Nucleus accumbens (tissue), 56 donors: ENCODE data around the gene ZNF385B.
A peak's percentile ranks its signal among the peaks of the same experiment; 100 is the strongest.
"Not testable (repeated sequence)": the region's sequence is repeated elsewhere in the genome, so short reads cannot be mapped to it uniquely, and the experiment has no call there.

Source experiments
- DNase-seq, 56 donors: peaks; one replicate each; lab custom pipeline; 2025; lab: John Stamatoyannopoulos, UW

ZNF385B gene

DNA sequence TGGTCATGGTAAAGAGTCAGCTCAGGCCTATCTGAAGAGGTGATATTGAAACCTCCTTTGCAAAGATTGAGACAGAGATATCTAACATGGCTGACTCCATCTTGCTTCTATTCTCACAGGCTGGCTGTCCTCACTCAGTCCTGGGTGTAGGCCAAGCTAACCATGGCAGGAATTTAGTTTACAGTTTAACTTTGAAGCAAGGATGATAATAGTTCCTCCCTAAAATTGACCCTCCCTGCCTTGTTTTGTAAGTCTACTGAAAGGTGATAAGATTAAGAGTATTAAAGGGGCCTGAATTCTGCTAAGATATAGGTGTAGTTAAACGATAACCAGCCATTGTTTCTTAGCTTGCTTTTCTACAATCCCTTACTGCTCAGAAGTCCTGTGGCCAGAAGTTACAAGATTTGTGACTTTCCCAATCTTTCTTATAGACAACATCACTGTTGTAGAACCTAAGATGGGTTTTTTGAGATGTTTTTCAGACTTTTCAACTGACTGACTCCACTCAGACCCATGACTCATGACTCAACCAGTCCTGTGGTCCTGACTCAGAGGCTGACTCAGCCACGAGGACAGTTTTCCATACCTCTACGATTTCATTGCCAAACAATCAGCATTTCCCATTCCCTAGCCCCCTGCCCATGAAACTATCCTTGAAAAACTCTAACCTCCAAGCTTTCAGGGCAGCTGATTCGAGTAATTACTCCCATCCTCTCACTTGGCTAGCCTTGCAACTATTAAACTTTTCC, 401.1 kb downstream of the ZNF385B start:
- DNase-seq: peak in 4 of 56 donors; percentile 1 to 9 (median 2)

DNA sequence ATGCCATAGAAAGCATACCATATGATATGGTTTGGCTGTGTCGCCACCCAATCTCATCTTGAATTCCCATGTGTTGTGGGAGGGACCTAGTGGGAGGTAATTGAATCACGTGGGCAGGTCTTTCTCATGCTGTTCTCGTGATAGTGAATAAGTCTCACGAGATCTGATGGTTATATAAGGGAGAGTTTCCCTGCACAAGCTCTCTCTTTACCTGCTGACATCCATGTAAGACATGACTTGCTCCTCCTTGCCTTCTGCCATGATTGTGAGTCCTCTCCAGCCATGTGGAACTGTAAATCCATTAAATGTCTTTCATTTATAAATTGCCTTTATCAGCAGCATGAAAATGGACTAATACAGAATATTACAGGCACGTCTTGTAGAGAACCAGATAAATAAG, 403.3 kb downstream of the ZNF385B start:
- DNase-seq: not testable (repeated sequence)

DNA sequence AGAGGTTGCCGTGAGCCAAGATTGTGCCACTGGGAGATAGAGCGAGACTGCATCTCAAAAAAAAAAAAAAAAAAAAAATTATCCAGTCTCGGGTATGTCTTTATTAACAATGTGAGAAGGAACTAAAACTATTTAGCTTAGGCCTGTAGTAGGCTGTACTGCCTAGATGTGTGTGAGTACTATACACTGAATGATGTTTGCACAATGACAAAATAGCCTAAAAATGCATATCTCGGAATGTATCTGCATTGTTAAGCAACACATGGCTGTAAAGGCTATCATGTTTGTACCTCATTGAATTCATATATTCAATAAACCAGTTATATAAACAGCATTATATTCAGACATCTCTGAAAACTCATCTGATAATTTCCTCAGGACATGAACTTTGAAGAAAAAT, 405.6 kb downstream of the ZNF385B start:
- no peak for DNase-seq

DNA sequence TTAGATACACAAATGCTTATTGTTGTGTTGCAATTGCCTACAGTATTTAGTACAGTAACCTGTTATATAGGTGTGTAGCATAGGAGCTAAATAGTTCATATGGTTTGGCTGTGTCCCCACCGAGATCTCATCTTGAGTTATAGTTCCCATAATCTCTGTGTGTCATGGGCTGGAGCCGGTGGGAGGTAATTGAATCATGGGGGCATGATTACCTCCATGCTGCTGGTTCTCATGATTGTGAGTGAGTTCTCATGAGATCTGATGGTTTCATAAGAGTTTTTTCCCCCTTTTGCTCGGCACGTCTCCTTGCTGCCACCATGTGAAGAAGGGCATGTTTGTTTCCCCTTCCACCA, 406.3 kb downstream of the ZNF385B start:
- no peak for DNase-seq

DNA sequence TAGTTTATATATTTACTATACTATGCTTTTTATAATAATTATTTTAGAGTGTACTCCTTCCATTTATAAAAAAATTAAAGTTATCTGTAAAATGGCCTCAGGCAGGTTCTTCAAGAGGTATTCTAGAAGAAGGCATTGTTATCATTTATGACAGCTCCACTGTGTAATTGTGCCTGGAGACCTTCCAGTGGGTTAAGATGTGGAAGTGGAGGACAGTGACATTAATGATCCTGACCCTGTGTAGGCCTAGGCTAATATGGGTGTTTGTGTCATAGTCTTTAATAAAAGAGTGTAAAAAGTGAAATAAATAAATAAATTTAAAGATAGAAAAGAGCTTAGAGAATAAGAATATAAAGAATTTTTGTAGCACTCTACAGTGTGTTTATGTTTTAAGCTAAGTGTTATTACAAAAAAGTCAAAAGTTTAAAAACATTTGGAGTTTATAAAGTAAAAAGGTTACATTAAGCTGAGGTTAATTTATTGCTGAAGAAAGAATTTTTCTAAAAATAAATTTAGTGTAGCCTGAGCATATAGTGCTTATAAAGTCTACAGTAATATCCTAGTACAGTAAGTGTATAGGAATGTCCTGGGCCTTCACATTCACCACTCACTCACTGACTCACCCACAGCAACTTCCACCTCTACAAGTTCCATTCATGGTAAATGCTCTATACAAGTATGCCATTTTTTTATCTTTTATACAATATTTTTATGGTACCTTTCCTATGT, 406.8 kb downstream of the ZNF385B start:
- DNase-seq: no peak

DNA sequence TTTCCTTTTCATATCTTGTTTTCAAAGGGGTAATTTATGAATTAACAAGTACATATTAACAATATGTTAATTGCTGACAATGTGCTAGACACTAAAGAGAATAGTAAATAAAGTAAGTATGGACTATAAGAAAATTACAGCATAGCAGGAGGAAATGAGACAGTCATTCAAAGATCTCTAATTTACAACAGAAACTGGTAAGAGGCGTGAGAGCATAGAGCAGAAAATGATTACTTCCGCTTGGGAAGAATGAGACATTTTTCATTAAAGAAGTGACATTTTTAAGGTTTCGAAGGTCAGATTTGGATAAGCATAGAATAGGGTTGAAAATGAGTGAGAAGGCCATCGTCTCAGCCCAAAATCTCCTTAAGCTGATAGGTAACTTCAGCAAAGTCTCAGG, 412.4 kb downstream of the ZNF385B start:
- DNase-seq: no peak

DNA sequence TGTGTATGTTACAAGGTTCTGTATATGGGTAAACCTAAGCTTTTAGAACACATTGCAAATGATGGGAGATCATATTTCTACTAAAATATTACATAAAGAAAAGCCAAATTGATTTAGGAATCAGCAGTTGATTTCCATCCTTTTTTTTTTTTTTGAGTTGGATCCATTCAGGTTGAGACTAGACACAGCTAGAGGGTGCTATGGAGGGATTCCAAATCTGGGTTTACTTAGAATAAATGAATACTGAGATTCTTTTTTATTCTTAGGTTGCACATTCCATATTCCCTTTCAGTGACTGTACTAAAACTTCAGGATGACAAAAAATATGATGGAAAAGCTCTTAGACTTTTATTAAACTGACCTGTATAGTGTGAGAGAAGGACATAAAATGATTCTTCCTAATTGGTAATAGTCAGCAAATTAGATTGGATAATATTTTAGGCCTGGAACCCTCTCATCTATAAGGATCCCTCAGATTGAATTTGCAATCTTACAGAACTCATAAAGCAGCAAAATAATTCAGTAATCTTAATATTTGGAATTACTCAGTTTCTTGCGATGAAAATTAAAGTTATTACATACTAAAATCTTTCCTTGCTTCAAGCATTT, 413.5 kb downstream of the ZNF385B start:
- DNase-seq: no peak

DNA sequence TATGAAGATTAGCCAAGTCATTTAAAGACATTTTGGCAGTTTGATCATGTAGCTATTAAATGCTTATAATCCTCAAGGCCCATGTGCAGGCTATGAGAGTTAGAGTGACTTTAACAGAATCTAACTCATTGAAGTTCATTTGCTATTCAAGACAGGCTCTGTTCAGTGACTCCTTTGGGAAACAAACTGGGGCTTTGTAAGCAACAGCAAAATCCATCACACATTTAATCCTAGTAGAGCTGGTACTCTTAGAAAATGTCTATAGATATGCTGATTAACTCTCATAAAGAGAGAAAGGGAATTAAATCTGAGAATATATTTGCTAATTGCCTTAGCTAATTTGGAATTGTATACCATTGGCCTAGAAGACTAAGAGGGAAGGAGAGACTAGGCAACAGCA, 414.0 kb downstream of the ZNF385B start:
- DNase-seq: no peak

DNA sequence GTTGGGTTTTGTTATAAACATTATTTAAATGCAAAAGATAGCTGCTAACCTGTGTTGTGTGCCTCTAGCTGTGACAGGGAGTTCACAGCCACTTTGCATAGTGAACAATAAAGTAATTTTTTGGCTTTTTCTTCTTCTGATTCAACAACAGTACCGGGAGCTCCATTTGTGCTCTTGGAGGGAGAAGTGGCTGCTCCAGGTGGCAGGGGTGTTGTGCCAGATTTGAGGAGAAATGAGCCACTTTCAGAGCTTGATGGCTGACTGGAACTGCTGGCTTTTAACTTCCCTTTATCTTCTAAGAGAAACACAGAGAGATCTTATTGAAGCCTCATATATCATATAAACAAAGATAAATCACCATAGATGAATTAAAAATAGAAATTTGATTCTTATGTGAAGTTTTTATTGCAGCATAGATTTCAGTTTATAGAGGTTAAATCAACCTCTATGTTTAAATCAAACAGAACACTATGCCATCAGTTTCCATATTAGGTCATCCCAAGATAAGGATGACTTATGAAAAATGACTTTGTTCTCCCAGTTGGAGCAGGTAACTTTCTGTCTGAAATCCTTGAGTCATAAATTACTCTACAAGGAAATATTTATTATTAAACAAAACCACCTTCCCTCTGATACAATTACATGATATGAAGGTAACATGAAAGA, 414.8 kb downstream of the ZNF385B start:
- no peak for DNase-seq

DNA sequence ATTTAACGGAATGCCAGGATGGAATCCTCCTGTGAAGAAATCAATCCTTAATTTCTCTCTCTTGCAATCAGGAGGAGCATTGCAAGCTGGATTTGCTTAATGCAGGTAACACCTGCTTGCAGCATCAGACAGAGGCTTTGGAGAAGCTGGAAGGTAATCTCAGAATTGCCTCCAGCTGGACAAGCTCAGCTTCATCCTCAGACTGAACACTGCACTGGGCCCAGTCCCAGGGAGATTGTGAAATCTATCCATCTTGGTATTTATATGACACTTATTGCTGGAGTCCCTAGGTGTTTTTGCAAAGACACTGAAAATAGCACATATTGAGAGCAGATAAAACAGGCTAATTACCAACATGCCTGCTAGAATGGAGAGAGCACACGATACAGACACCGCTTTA, 417.4 kb downstream of the ZNF385B start:
- DNase-seq: no peak

DNA sequence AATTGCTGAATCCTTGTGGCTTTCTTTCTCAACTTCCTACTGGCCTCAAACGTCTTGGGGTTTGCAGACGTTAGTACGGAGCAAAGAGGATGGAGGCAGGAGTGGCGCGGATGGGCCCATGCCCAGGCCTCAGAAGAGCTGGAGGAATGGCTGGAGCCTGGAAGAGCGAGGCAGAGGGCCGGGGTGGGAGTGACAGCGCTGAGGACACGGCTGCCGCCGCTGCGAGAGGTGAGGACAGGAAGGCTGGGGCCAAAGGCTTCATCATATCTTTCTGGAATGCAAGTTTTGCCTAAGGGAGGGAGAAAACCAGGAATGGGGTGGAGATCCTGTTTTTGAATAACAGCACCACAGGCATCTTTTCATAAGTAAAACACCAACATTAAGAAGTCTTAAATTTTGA, 418.2 kb downstream of the ZNF385B start:
- DNase-seq: no peak

DNA sequence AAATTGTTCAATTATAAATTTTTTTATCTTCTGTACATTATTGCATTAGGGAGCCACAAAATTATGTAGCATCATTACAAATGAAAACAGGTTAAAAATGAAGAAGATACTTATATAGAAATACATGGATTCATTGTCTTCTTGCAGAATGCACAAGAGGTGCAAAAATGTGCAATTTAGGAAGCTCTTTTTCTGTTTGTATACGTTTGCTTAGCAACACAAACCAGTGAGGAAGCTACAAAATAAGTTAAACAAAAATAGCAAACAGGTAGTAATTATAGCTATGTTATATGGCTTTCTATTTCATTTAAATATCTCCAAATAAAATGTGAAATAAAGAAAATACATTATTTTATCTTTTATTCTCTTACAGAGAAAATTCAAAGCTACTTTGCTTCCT, 419.2 kb downstream of the ZNF385B start:
- no peak for DNase-seq

DNA sequence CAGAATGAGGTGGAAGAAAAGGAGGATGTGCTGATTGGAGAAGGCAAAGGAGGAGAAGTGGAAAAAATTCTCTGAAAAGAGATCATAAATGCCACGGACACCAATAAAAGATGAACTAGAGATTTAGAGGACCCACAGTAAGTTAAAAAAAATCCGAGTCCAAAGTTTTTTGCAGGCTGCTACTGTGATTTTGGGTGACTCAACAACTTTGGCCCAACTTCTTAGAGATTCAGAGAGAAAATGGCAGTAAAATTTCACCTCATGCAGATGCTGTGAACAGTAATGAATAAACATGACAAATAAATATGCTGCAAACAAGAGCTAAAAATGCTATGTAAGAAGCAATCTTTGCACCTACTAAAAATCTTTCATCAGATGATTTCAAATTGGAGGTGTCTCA, 419.9 kb downstream of the ZNF385B start:
- no peak for DNase-seq

DNA sequence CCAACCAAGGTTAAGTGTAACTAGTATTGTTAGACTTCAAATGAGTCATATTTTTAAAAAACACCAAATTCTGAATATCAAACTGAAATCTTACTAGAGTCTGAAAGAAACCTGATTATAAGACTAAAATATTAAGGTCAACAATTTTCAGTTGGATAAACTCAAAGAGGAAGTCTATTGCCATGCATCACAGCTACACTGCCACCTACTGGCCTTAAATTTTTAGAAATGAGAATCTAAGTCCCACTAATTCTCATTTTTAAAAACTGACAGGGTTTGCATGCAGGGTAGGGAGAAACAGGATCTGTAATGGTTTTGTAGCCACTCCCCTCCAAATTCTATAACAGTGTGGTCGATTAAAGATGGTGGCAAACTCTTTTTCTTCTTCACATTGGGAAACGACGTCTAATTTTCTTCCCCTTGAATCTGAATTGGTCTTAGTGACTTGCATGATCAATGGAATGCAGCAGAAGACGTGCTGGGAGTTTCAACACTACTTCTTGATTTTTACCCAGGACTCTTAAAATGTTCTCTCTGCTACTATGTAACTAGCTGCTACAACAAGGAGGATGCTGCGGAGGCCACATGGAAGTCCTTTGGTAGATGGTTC, 420.7 kb downstream of the ZNF385B start:
- DNase-seq: no peak

DNA sequence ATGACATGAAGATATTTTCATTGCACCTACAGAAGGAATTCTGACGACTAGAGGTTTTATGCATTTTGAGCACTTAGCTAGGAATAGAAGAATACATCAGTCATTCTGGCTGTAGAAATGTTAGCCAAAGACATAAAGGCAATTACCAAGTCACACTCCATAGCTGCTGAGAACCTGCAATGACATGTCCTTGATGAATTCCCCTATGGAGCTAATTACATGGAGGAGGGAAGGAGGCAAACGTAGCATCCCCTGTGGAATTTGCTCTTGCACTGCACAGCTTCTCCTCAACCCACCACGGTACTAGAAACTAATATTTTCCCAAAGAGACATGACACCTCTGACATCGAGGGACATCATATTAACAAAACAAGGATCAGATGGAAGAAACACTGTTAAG, 422.8 kb downstream of the ZNF385B start:
- no peak for DNase-seq

DNA sequence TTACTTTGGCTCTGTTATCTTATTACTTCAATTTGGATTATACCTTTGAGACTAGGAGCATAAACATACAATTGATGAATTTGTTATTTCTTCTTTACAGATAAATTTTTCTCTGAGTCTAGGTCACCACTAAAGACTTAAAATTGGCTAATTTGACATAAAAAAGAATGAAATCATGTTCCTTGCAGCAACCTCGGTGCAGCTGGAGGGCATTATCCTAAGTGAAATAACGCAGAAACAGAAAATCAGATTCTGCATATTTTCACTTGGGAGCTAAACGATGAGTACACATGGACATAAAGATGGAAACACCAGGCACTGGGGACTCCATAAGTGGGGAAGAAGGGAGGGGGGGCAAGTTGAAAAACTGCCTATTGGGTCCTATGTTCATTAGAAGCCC, 424.0 kb downstream of the ZNF385B start:
- no peak for DNase-seq

DNA sequence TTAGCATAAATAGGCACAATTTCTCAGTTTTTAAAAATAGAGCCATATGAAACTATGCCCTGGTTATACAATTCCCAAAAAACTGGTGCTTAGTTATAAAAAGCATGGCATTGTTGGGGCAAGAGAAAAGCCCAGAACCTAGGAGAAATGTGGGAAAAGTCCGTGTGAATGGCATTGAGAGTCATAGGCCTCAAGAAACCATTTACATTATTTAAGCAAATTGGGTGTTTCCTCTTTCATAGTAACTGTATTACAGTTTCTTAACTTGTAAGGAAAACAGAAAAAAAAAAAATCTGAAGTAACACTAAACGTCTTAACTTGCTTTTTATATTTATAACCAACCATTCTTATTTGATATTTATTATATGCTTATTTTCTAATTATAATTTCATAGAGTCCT, 425.8 kb downstream of the ZNF385B start:
- DNase-seq: no peak

DNA sequence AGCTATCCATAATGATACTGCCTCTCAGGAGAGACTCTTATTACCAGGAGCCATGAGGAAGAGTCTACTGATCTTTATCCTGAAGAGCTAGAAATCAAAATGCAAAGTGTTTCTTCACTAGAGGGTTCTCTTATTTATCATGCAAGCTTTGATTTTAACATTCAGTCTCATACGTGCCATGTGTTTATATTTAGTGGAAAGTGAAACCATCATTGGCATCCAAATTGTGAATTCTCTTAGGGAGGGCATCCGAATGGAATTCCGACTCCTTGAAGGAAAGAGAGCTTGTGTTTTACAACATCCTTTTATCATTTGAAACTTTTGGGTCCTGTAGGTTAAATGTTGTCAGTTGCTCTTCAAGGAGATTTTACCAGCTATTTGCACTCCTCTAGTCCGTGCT, 426.4 kb downstream of the ZNF385B start:
- DNase-seq: no peak

DNA sequence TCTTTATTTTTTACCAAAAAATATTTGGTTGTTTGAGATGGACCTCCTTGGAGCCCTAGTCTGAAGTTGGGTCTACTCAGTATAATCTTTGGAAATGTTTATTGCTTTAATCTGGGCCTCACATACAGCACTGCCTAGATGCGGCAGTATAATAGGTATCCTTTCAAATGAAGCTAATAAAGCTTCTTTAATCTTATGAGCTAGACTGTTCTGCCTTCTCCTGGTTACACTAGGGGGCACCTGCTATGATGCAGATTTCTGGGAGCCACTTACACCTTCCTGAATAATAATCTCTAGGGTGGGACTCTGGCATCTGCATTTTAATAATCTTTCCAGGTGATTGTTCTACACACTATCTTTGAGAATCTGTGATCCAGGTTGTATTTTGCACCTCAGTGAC, 427.1 kb downstream of the ZNF385B start:
- no peak for DNase-seq

DNA sequence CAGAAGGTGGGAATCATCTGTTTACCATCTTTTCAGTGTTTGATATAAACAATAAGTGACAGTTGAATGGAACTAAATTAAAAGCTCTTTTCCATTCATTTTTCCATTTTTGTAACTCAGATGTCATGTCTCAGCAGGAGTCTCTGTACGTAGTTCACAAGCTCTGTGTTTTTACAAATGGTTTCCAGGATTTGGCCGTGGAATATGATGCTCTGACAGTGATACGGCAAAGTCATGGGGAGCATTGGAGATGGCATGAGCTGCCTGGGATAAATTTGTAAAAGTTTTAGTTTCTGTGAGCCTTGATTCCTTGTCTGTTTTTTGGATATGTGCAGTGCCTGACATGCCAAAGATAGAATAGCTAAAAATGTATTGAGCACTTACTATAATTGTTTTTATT, 428.7 kb downstream of the ZNF385B start:
- no peak for DNase-seq

DNA sequence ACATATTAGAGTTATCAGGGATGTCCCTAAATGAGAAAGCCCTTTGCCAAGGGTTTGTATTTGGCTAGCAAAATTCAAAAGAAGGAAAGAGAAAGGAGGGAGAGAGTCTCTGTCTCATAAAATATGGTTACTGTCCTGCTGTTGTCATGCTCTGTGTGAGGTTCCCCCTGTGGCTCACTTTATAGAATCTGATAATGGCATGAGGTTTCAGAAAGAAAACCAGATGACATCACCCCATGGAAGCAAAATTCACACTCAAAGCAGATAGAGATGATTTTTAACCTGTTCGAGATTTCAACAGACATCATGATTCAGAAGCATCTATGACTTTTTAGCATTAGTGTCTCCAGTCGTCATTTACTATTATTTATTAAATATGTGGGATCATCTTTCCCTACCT, 431.8 kb downstream of the ZNF385B start:
- DNase-seq: no peak
